Subcutaneous adipose tissue (tissue), 4 donors: ENCODE data around the gene SPRED1. TPM values are rescaled to one million over a fixed set of nuclear protein-coding genes. Genes with fewer than 3 reads are reported as not detected.

Experiments used
- total RNA-seq, 4 donors: library from RNA; depleted of rRNA; stranded (reverse); fragments of >200 nt; gene quantifications; one replicate each; pipeline ENCODE4 v1.1.0, GENCODE V29; 2016
- TF ChIP-seq, protein P1 (sequence below): fragments of 450-650 bp; IDR thresholded peaks from one replicate; pipeline ENCODE4 v1.5.1; 2016; ENCODE audit warnings: low read depth, mild to moderate bottlenecking, control low read depth, antibody characterized with exemption, moderate library complexity

SPRED1 gene
- total RNA-seq, 4 donors from 2014 or later, result 22.2 to 41.7 (median 29.8) TPM

DNA sequence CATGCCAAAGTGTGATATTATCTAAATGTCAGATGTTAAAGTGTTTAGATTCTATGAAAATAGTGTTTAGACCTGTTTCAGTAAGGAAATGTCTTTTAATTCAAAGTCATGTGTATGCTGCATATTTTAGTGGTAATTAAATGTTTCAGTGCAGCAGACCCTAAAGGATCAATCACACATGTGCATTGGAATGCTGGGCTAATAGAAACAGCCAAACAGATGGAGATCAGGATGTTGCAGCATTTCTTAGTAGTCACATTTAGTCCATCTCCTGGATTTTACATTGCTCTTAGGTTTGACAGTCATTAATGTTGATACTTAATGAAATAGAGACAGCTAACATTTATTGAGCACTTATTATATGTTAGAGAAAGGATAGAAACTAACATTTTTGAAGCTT, 18.5 kb downstream of the SPRED1 start:
- TF ChIP-seq, protein P1, sequence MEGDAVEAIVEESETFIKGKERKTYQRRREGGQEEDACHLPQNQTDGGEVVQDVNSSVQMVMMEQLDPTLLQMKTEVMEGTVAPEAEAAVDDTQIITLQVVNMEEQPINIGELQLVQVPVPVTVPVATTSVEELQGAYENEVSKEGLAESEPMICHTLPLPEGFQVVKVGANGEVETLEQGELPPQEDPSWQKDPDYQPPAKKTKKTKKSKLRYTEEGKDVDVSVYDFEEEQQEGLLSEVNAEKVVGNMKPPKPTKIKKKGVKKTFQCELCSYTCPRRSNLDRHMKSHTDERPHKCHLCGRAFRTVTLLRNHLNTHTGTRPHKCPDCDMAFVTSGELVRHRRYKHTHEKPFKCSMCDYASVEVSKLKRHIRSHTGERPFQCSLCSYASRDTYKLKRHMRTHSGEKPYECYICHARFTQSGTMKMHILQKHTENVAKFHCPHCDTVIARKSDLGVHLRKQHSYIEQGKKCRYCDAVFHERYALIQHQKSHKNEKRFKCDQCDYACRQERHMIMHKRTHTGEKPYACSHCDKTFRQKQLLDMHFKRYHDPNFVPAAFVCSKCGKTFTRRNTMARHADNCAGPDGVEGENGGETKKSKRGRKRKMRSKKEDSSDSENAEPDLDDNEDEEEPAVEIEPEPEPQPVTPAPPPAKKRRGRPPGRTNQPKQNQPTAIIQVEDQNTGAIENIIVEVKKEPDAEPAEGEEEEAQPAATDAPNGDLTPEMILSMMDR, result no peak

DNA sequence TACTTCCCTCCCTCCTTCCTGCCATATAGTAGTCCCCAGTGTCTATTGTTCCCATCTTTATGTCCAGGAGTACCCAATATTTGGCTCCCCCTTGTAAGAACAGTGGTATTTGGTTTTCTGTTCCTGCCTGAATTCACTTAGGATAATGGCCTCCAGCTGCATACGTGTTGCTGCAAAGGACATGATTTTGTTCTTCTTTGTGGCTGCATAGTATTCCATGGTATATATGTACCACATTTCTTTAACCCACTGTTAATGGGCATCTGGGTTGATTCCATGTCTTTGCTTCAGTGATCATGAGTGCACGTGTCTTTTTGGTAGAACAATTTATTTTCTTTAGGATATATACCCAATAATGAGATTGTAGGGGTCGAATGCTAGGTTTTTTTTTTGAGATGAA, 19.3 kb downstream of the SPRED1 start:
- TF ChIP-seq, protein P1, result no peak

DNA sequence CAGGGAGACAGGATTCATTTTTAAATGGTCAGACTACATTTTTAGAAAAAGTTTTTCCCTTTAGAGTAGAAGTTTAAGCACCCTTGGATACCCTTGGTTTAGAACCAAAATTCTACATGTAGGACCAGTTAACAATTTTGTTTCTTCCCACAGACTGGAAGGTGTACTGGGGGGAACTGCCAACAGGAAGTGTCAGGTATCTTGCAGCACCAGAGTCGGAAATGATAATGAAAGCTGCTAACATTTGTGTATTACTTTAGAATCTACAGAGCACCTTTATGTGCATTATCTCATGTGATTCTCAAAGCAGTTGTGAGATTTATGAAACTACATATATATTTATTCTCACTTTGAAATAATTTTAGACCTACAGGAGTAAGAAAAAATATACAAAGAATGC, 21.5 kb downstream of the SPRED1 start:
- TF ChIP-seq, protein P1, result no peak

DNA sequence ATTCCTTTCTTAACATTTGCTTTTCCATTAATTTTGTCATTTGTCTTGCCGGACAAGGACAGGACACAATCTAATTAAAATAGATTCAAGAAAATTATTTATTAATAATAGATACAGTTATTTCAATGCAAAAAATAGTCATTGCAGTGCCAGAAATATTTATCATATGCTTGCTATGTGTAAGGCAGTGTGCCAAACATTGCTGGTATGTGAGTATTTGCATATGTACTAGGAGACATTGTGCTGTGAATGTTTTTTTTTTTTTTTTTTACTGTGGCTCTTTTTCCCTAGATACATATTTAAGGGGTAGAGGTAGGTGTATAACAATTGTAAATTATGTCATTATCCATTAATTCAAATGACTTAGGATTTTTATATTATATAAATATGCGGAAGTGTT, 23.3 kb downstream of the SPRED1 start:
- TF ChIP-seq, protein P1, result no peak

DNA sequence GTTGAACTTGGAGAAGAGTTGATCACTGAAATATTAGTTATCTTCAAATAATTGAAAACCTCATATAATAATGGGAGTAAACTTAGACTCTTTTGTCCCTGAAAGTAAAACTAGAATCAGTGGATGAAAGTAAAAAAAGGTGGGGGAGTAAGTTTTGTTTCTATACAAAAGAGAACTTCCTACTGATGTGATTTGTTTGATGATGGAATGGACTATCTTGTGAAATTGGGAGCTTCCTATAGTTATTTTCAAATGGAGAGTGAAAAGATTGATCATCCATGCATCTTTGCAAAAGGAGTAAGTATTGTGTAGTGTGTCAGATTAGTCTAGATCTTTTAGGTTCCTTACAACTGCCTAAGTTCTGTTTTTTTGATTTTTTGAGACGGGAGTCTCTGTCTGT, 28.4 kb downstream of the SPRED1 start:
- TF ChIP-seq, protein P1, result no peak

DNA sequence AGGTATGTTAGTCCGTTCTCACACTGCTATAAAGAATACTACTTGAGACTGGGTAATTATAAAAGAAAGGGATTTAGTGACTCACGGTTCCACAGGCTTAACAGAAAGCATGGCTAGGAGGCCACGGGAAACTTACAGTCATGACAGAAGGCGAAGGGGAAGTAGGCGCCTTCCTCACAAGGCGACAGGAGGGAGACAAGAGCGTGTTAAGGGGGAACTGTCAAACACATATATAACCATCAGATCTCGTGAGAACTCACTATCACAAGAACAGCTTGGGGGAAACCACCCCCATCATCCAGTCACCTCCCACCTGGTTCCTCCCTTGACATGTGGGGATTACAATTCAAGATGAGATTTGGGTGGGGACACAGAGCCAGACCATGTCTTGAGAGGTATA, 30.4 kb downstream of the SPRED1 start:
- TF ChIP-seq, protein P1, result no peak

DNA sequence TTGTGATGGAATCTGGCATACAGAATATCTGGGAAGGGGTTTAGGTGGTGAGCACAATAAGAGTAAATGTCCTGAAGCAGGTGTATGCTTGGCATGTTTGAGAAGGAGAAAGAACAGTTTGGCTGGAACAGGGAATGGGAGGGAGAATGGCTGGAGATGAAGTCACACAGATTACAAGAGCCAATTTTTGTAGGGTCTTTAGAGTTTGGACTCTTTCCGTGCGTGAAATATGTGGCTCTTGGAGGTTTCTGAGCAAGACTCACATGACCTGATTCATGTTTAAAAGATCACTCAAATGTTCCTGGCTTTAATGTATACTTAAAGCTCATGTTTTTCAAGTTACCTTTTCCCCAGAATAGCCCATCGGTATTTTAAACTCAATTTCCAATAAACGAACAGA, 32.8 kb downstream of the SPRED1 start:
- TF ChIP-seq, protein P1, result no peak
